ENCODE measurements around the gene SERGEF. TPM values are rescaled to one million over a fixed set of nuclear protein-coding genes. Genes with fewer than 3 reads are reported as not detected.
A peak's percentile ranks its signal among the peaks of the same experiment; 100 is the strongest.

SERGEF gene
- total RNA-seq, 2 donors from 2014 or later, result 20.8 to 28.7 TPM

GRCh38 chr11:17865765-17866428, 146.9 kb downstream of the SERGEF start:
- Histone ChIP-seq H3K36me3 (replicated peaks in 1 of 2; ENCODE audit: insufficient read depth in 1 of 2, low read depth in 2 of 2) (no peaks in the 10 kb centered on the region), H3K4me3 (no peak overlapping the region), H3K27me3 (no peaks in the 10 kb centered on the region), H3K9me3 (no peaks in the 10 kb centered on the region), H3K4me1 (no peaks in the 10 kb centered on the region), H3K27ac (no peak overlapping the region)
- DNase-seq (no peak), ATAC-seq (no peak)
- intact Hi-C loops (cut with DNase I), result no loop called here
- TF ChIP-seq, protein P1, sequence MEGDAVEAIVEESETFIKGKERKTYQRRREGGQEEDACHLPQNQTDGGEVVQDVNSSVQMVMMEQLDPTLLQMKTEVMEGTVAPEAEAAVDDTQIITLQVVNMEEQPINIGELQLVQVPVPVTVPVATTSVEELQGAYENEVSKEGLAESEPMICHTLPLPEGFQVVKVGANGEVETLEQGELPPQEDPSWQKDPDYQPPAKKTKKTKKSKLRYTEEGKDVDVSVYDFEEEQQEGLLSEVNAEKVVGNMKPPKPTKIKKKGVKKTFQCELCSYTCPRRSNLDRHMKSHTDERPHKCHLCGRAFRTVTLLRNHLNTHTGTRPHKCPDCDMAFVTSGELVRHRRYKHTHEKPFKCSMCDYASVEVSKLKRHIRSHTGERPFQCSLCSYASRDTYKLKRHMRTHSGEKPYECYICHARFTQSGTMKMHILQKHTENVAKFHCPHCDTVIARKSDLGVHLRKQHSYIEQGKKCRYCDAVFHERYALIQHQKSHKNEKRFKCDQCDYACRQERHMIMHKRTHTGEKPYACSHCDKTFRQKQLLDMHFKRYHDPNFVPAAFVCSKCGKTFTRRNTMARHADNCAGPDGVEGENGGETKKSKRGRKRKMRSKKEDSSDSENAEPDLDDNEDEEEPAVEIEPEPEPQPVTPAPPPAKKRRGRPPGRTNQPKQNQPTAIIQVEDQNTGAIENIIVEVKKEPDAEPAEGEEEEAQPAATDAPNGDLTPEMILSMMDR (IDR thresholded peaks at IDR 0.05), result no peak
- TF ChIP-seq POLR2A (IDR thresholded peaks at IDR 0.05), result no peak
- WGBS, 2 donors, result 81 to 83% methylated on average over 3 of the region's 3 CpGs

DNA sequence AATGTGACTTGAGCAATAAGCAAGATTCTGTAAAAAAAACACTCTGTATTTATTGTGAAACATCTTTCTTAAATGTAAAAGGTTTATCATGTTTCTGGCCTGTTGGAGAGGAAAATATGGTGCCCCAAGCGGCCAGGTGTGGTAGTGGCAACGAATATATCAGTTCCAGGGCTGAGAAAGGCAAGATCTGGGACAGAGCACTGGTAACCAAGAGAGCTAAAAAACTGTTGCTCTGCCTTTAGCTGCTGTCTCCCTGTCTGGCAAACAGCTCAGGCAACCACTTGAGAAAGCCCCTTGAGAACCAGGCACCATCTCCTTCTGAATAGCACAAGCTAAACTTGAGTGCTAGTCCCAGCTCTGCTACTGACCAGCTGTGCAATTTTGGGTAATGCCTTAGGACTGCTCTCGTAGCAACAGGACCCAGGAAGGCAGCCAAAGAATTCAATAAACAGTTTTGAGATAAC, 148.3 kb downstream of the SERGEF start:
- Histone ChIP-seq H3K9me3 (no peaks in the 10 kb centered on the region), H3K4me1 (no peaks in the 10 kb centered on the region), H3K36me3 (replicated peaks in 1 of 2; ENCODE audit: insufficient read depth in 1 of 2, low read depth in 2 of 2) (no peaks in the 10 kb centered on the region), H3K4me3 (no peak overlapping the region), H3K27ac (no peak overlapping the region), H3K27me3 (no peaks in the 10 kb centered on the region)
- intact Hi-C loops (cut with DNase I), result no loop called here
- DNase-seq, result peak; percentile 21 to 60 (median 36)
- no peak for ATAC-seq
- TF ChIP-seq, protein P1 (IDR thresholded peaks at IDR 0.05), result peak; percentile 42 to 64 (median 54)
- no peak for TF ChIP-seq POLR2A (IDR thresholded peaks at IDR 0.05)
- WGBS, 2 donors, result 18 to 28% methylated on average over 3 of the region's 3 CpGs

- 92 to 96% methylated on average over 5 of the region's 5 CpGs for WGBS, 2 donors
- Histone ChIP-seq H3K27me3 (no peaks in the 10 kb centered on the region), H3K4me3 (no peak overlapping the region), H3K36me3 (replicated peaks in 1 of 2; ENCODE audit: insufficient read depth in 1 of 2, low read depth in 2 of 2) (no peaks in the 10 kb centered on the region), H3K27ac (no peak overlapping the region), H3K4me1 (no peaks in the 10 kb centered on the region), H3K9me3 (no peaks in the 10 kb centered on the region)
- ATAC-seq (no peak), DNase-seq (no peak)
- TF ChIP-seq, protein P1 (IDR thresholded peaks at IDR 0.05), result no peak
- no peak for TF ChIP-seq POLR2A (IDR thresholded peaks at IDR 0.05)
- intact Hi-C loops (cut with DNase I), result no loop called here
These were observed 151.7 kb downstream of the SERGEF start for GRCh38 chr11:17861036-17861755.

- intact Hi-C loops (cut with DNase I), result no loop called here
- no peak for TF ChIP-seq POLR2A (IDR thresholded peaks at IDR 0.05)
- TF ChIP-seq, protein P1 (IDR thresholded peaks at IDR 0.05), result no peak
- ATAC-seq, result no peak
- WGBS, 2 donors, result 93 to 96% methylated on average over 2 of the region's 2 CpGs
- no peaks in the 10 kb centered on the region for H3K27me3 ChIP-seq
- no peaks in the 10 kb centered on the region for H3K4me1 ChIP-seq
- no peak overlapping the region for H3K4me3 ChIP-seq
- H3K36me3 ChIP-seq (replicated peaks in 1 of 2; ENCODE audit: insufficient read depth in 1 of 2, low read depth in 2 of 2), result no peaks in the 10 kb centered on the region
- H3K27ac ChIP-seq, result no peak overlapping the region
- H3K9me3 ChIP-seq, result no peaks in the 10 kb centered on the region
- DNase-seq, result no peak
These were observed 153.3 kb downstream of the SERGEF start for GRCh38 chr11:17859552-17859951.

Data from body of pancreas (tissue), 4 donors.